Caco-2 (cell line): ENCODE data around the gene SYNPO2. TPM values are rescaled to one million over a fixed set of nuclear protein-coding genes. Genes with fewer than 3 reads are reported as not detected.
"Not testable (repeated sequence)": the region's sequence is repeated elsewhere in the genome, so short reads cannot be mapped to it uniquely, and the experiment has no call there.

Experiments
- BruUV-seq: library from RNA; stranded (reverse); fragments of 400-500 nt; replicated peaks from 2 replicates; lab custom pipeline; 2021; lab: Mats Ljungman, UMichigan
- CTCF ChIA-PET: fragments of 300-600 bp; sonication (Branson Sonifier 250); formaldehyde crosslinking; loops from one replicate; lab custom pipeline; 2022; ENCODE audit warnings: antibody characterized with exemption; lab: Charles Lee
- POLR2A ChIA-PET: fragments of 300-600 bp; sonication (Branson Sonifier 250); formaldehyde crosslinking; loops from one replicate; lab custom pipeline; 2022; ENCODE audit warnings: antibody characterized with exemption; lab: Charles Lee
- DNase-seq, 2 experiments: peaks; one replicate each; pipeline versions ENCODE4 v3.0.0 to v3.0.0-alpha.2; 2020 to 2022
- H3K27me3 ChIP-seq: replicated peaks from 2 replicates; pipeline ENCODE4 v1.6.0; 2011; ENCODE audit warnings: low read length; ENCODE audit not compliant: control insufficient read depth, insufficient read depth
- H3K36me3 ChIP-seq: 2 replicates; pipeline ENCODE4 v1.5.1; 2011; ENCODE audit warnings: low read length; ENCODE audit not compliant: control insufficient read depth, insufficient read depth
- H3K4me1 ChIP-seq: fragments of 250-450 bp; sonication (Bioruptor Pico); 2 replicates; pipeline ENCODE4 v1.5.1; 2020; ENCODE audit warnings: mild to moderate bottlenecking
- H3K4me3 ChIP-seq: 2 replicates; pipeline ENCODE4 v1.5.1; 2011; ENCODE audit warnings: low read depth, mild to moderate bottlenecking, control low read depth, low read length
- H3K9me3 ChIP-seq: fragments of 250-450 bp; sonication (Bioruptor Pico); 2 replicates; pipeline ENCODE4 v1.5.1; 2020; ENCODE audit warnings: mild to moderate bottlenecking, moderate library complexity
- H3K27ac Mint-ChIP-seq: one replicate; pipeline ENCODE4 v1.8.0; 2022; ENCODE audit warnings: mixed read lengths; ENCODE audit not compliant: unreplicated experiment
- H3K27me3 Mint-ChIP-seq: one replicate; pipeline ENCODE4 v1.8.0; 2022; ENCODE audit warnings: mixed read lengths; ENCODE audit not compliant: insufficient read depth, unreplicated experiment
- H3K36me3 Mint-ChIP-seq: one replicate; pipeline ENCODE4 v1.8.0; 2022; ENCODE audit warnings: mild to moderate bottlenecking, mixed read lengths; ENCODE audit not compliant: insufficient read depth, unreplicated experiment
- H3K4me1 Mint-ChIP-seq: one replicate; pipeline ENCODE4 v1.8.0; 2022; ENCODE audit warnings: low read depth, mixed read lengths; ENCODE audit not compliant: unreplicated experiment
- H3K4me3 Mint-ChIP-seq: one replicate; pipeline ENCODE4 v1.8.0; 2022; ENCODE audit warnings: mild to moderate bottlenecking, moderate library complexity, mixed read lengths; ENCODE audit not compliant: unreplicated experiment
- H3K9me3 Mint-ChIP-seq: one replicate; pipeline ENCODE4 v1.8.0; 2022; ENCODE audit warnings: mixed read lengths; ENCODE audit not compliant: unreplicated experiment
- CTCF ChIP-seq, 2 experiments: fragments of 200-600 bp in 1 of 2; IDR thresholded peaks; 1 replicate in 1 of 2; 2 replicates in 1 of 2; pipeline versions ENCODE4 v1.5.1 to v1.8.0; 2011 to 2022; ENCODE audit warnings: antibody characterized with exemption in 1 of 2, control low read depth in 1 of 2, inconsistent platforms in 1 of 2, low read depth in 1 of 2, low read length in 1 of 2, mild to moderate bottlenecking in 1 of 2, moderate library complexity in 1 of 2; ENCODE audit not compliant: insufficient read depth in 1 of 2, severe bottlenecking in 1 of 2, unreplicated experiment in 1 of 2
- intact Hi-C: fragments of 100-400 bp; cut with micrococcal nuclease; formaldehyde crosslinking; loops from one replicate; pipeline ENCODE4 v1.10.0; 2022; ENCODE audit not compliant: unreplicated experiment
- total RNA-seq: library from RNA; stranded (reverse); gene quantifications from 2 replicates; pipeline ENCODE4 v1.2.3, GENCODE V29; 2022

The SYNPO2 gene
- total RNA-seq, 1 experiment from 2014 or later = 0.16 TPM

GRCh38 chr4:119005928-119006460 is 117.3 kb downstream of the SYNPO2 start:
- Histone ChIP-seq H3K4me1 (no peaks in the 10 kb centered on the region), H3K27me3 (no peaks in the 10 kb centered on the region), H3K9me3 (no peaks in the 10 kb centered on the region), H3K36me3 (no peaks in the 10 kb centered on the region), H3K4me3 (no peak overlapping the region)
- Mint-ChIP-seq H3K4me3 (no peak overlapping the region), H3K9me3 (no peaks in the 10 kb centered on the region), H3K36me3 (no peaks in the 10 kb centered on the region), H3K27ac (no peak overlapping the region), H3K27me3 (peaks cover 4% of the 10 kb centered on the region), H3K4me1 (no peaks in the 10 kb centered on the region)
- POLR2A ChIA-PET = no interaction called here
- no peak for DNase-seq
- BruUV-seq = no TSS peak
- TF ChIP-seq CTCF (IDR thresholded peaks at IDR 0.05; ENCODE audit: insufficient read depth in 1 of 2, low read depth in 1 of 2, low read length in 1 of 2, severe bottlenecking in 1 of 2, unreplicated experiment in 1 of 2) = no peak
- CTCF ChIA-PET = no interaction called here
- intact Hi-C loops = no loop called here

- intact Hi-C loops = no loop called here
- no peak overlapping the region for H3K27ac Mint-ChIP-seq
- no peaks in the 10 kb centered on the region for H3K9me3 Mint-ChIP-seq
- no peaks in the 10 kb centered on the region for H3K27me3 ChIP-seq
- no peaks in the 10 kb centered on the region for H3K4me1 ChIP-seq
- no peak for DNase-seq
- no TSS peak for BruUV-seq
- no peaks in the 10 kb centered on the region for H3K36me3 ChIP-seq
- POLR2A ChIA-PET = no interaction called here
- H3K4me3 Mint-ChIP-seq = no peak overlapping the region
- no peak overlapping the region for H3K4me3 ChIP-seq
- no peak for TF ChIP-seq CTCF (IDR thresholded peaks at IDR 0.05; ENCODE audit: insufficient read depth in 1 of 2, low read depth in 1 of 2, low read length in 1 of 2, severe bottlenecking in 1 of 2, unreplicated experiment in 1 of 2)
- no peaks in the 10 kb centered on the region for H3K27me3 Mint-ChIP-seq
- no peaks in the 10 kb centered on the region for H3K4me1 Mint-ChIP-seq
- CTCF ChIA-PET = interaction anchor here (0.6 kb wide), 1 partner anchor 35 kb away, joined by 3 read pairs; no protein-coding TSS in a partner anchor
- H3K9me3 ChIP-seq = no peaks in the 10 kb centered on the region
- H3K36me3 Mint-ChIP-seq = no peaks in the 10 kb centered on the region
Observed at GRCh38 chr4:119008761-119009160, 120.1 kb downstream of the SYNPO2 start.

- BruUV-seq, H3K9me3 ChIP-seq, DNase-seq, POLR2A ChIA-PET, H3K4me3 Mint-ChIP-seq, H3K4me1 Mint-ChIP-seq, H3K9me3 Mint-ChIP-seq, intact Hi-C loops, H3K36me3 Mint-ChIP-seq, H3K27ac Mint-ChIP-seq, H3K27me3 Mint-ChIP-seq, H3K4me1 ChIP-seq, H3K27me3 ChIP-seq, H3K4me3 ChIP-seq, H3K36me3 ChIP-seq, CTCF ChIA-PET: not testable (repeated sequence)
Observed at GRCh38 chr4:119010221-119010620, 121.6 kb downstream of the SYNPO2 start.
